ENCODE measurements around the gene CASKIN1. TPM values are rescaled to one million over a fixed set of nuclear protein-coding genes. Genes with fewer than 3 reads are reported as not detected.

Gene CASKIN1
- total RNA-seq, 1 experiment from 2014 or later = 2.6 TPM

- intact Hi-C loops (cut with micrococcal nuclease; ENCODE audit: unreplicated experiment) = no loop called here
- Mint-ChIP-seq H3K4me3 (ENCODE audit: low read depth, unreplicated experiment) (peak overlapping the region; percentile 61), H3K9me3 (ENCODE audit: low read depth, unreplicated experiment) (no peaks in the 10 kb centered on the region), H3K4me1 (ENCODE audit: low read depth, unreplicated experiment) (peaks cover 11% of the 10 kb centered on the region), H3K27me3 (ENCODE audit: unreplicated experiment) (peaks cover 2% of the 10 kb centered on the region), H3K36me3 (ENCODE audit: insufficient read depth, unreplicated experiment) (peaks cover 72% of the 10 kb centered on the region), H3K27ac (ENCODE audit: unreplicated experiment) (peak overlapping the region; percentile 61)
- no peak for TF ChIP-seq CTCF (IDR thresholded peaks at IDR 0.05; ENCODE audit: unreplicated experiment)
- CTCF ChIA-PET = interaction anchor here (0.6 kb wide), 2 partner anchors 674 to 1447 kb away, joined by 4 read pairs; no protein-coding TSS in a partner anchor
- no TSS peak for BruUV-seq (replicated peaks)
- no peak for DNase-seq
These were observed 46.6 kb downstream of the CASKIN1 start for GRCh38 chr16:2149630-2150417.

- intact Hi-C loops (cut with micrococcal nuclease; ENCODE audit: unreplicated experiment) = no loop called here
- no TSS peak for BruUV-seq (replicated peaks)
- CTCF ChIA-PET = interaction anchor here (0.7 to 1.6 kb wide), 3 partner anchors 71 to 140 kb away, joined by 3 to 7 read pairs (median 4); no protein-coding TSS in a partner anchor
- H3K36me3 Mint-ChIP-seq (ENCODE audit: insufficient read depth, unreplicated experiment) = peaks cover 70% of the 10 kb centered on the region
- H3K4me1 Mint-ChIP-seq (ENCODE audit: low read depth, unreplicated experiment) = peaks cover 11% of the 10 kb centered on the region
- no peaks in the 10 kb centered on the region for H3K27me3 Mint-ChIP-seq (ENCODE audit: unreplicated experiment)
- no peaks in the 10 kb centered on the region for H3K9me3 Mint-ChIP-seq (ENCODE audit: low read depth, unreplicated experiment)
- TF ChIP-seq CTCF (IDR thresholded peaks at IDR 0.05; ENCODE audit: unreplicated experiment) = no peak
- peak; percentile 53 for DNase-seq
- peak overlapping the region; percentile 61 for H3K4me3 Mint-ChIP-seq (ENCODE audit: low read depth, unreplicated experiment)
- H3K27ac Mint-ChIP-seq (ENCODE audit: unreplicated experiment) = peak overlapping the region; percentile 61
These were observed 47.4 kb downstream of the CASKIN1 start for GRCh38 chr16:2148714-2149629.

DNA sequence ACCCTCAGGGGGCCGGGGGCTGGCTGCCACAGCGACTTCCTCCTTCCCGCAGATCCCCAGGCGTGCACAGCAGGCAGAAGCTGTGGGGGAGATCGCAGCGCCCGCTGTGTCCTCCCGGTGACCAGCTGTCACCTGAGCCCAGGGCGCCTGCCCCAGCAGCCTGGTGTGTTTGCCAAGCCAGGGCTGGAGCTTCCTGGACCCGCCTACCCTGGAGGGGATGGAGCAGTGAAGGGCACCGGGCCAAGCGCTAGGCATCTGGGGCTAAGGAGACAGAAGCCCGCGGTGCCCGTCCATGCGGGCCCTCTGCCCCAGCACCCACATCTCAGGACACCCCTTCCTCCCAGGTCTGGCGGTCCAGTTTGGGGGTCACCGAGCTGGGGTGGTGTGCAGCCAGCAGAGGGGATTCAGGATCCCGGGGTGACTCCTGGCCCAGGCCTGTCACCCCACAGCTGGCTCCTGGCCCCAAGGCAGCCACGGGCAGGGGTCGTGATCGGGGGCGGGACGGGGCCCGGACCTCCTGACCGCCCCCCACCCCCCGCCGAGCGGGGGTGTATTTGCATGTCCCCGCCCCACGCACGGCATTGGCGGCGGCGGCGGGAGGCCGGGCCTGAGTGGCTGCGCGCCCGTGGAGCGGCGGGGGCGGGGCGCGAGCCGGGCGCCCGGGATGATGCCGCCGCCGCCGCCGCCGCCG lies 48.3 kb downstream of the CASKIN1 start, which contains the start of gene RAB26:
RAB26 (plus strand) TSS at position 645 of the 691 bp plus-strand sequence. CDS start 159 bp downstream, outside the sequence.
- Mint-ChIP-seq H3K9me3 (ENCODE audit: low read depth, unreplicated experiment) (no peaks in the 10 kb centered on the region), H3K4me3 (ENCODE audit: low read depth, unreplicated experiment) (peak within 1 kb of the TSS; percentile 61), H3K27ac (ENCODE audit: unreplicated experiment) (peak within 1 kb of the TSS; percentile 61), H3K27me3 (ENCODE audit: unreplicated experiment) (no peaks in the 10 kb centered on the region), H3K36me3 (ENCODE audit: insufficient read depth, unreplicated experiment) (peaks cover 61% of the 10 kb centered on the region), H3K4me1 (ENCODE audit: low read depth, unreplicated experiment) (peaks cover 11% of the 10 kb centered on the region)
- peak; percentile 96 for DNase-seq
- TF ChIP-seq CTCF (IDR thresholded peaks at IDR 0.05; ENCODE audit: unreplicated experiment) = no peak
- no TSS peak for BruUV-seq (replicated peaks)
- intact Hi-C loops (cut with micrococcal nuclease; ENCODE audit: unreplicated experiment) = no loop called here
- CTCF ChIA-PET = interaction anchor here (0.6 to 1.6 kb wide), 3 partner anchors 125 to 663 kb away, joined by 4 to 7 read pairs (median 6); no protein-coding TSS in a partner anchor

DNA sequence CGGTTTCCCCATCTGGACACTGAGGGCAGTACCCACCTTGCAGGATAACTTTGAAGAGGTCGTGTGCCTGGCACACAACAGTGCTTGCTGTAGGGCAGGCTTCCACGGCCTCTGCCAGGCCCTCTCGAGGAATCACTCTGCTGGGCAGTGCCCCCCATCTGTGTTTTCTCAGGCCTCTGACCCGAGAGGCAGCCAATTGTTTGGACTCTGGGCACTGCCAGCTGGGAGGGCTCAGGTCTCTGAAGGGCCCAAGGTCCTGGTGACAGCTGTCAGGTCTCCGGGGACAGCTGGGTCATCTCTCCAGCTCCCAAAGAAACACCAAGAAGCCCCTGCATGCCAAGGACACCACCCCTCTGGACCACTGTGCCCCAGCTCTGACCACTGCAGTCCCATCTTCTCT lies 49.0 kb downstream of the CASKIN1 start:
- peaks cover 11% of the 10 kb centered on the region for H3K4me1 Mint-ChIP-seq (ENCODE audit: low read depth, unreplicated experiment)
- no peak overlapping the region for H3K27ac Mint-ChIP-seq (ENCODE audit: unreplicated experiment)
- H3K9me3 Mint-ChIP-seq (ENCODE audit: low read depth, unreplicated experiment) = no peaks in the 10 kb centered on the region
- no TSS peak for BruUV-seq (replicated peaks)
- no peak for TF ChIP-seq CTCF (IDR thresholded peaks at IDR 0.05; ENCODE audit: unreplicated experiment)
- H3K27me3 Mint-ChIP-seq (ENCODE audit: unreplicated experiment) = no peaks in the 10 kb centered on the region
- intact Hi-C loops (cut with micrococcal nuclease; ENCODE audit: unreplicated experiment) = no loop called here
- H3K4me3 Mint-ChIP-seq (ENCODE audit: low read depth, unreplicated experiment) = peak overlapping the region; percentile 61
- no peak for DNase-seq
- peaks cover 54% of the 10 kb centered on the region for H3K36me3 Mint-ChIP-seq (ENCODE audit: insufficient read depth, unreplicated experiment)
- CTCF ChIA-PET = interaction anchor here (1.2 to 1.6 kb wide), 2 partner anchors 125 to 139 kb away, joined by 4 to 7 read pairs; no protein-coding TSS in a partner anchor
